A549 (cell line): ENCODE data around the gene RERE. TPM values are rescaled to one million over a fixed set of nuclear protein-coding genes. Genes with fewer than 3 reads are reported as not detected.
A peak's percentile ranks its signal among the peaks of the same experiment; 100 is the strongest.

Experiments
- ATAC-seq, 2 experiments: fragments of 200-7000 bp in 1 of 2; fragments of >200 bp in 1 of 2; cut with Nextera tagmentation in 1 of 2; cut with Tn5 transposase in 1 of 2; 3 replicates each; pipeline versions ENCODE4 v1.8.0 to v1.9.1; 2018 to 2020; ENCODE audit warnings: mild to moderate bottlenecking in 1 of 2, moderate library complexity in 1 of 2
- CTCF ChIA-PET: fragments of 300-600 bp; sonication (Branson Sonifier 250); formaldehyde crosslinking; extraction: SDS; loops from one replicate; lab custom pipeline; 2021; ENCODE audit warnings: antibody characterized with exemption, inconsistent platforms; lab: Yijun Ruan, JAX
- POLR2A ChIA-PET: fragments of 350-600 bp; formaldehyde crosslinking; extraction: SDS; loops from one replicate; lab custom pipeline; 2021; ENCODE audit warnings: antibody characterized with exemption, inconsistent platforms; lab: Yijun Ruan, JAX
- DNase-seq, 2 experiments: peaks; one replicate each; pipeline versions ENCODE4 v3.0.0 to v3.0.0-alpha.2; 2011 to 2016; ENCODE audit warnings: low read depth in 1 of 2, low spot score in 1 of 2
- FAIRE-seq: peaks from 2 replicates; lab custom pipeline; 2011; peaks lifted over from hg19 to GRCh38; lab: Jason Lieb, UNC
- H3K27ac ChIP-seq, 2 experiments: fragments of >200 bp; sonication (Bioruptor Twin); formaldehyde crosslinking; 3 replicates each; pipeline ENCODE4 v1.5.1; 2016 to 2017
- H3K4me1 ChIP-seq: fragments of >200 bp; sonication (Bioruptor Twin); formaldehyde crosslinking; 3 replicates; pipeline ENCODE4 v1.6.1; 2016
- H3K4me2 ChIP-seq: fragments of >200 bp; sonication (Bioruptor Twin); formaldehyde crosslinking; 3 replicates; pipeline ENCODE4 v1.6.1; 2016
- H3K4me3 ChIP-seq: fragments of >200 bp; sonication (Bioruptor Twin); formaldehyde crosslinking; 3 replicates; pipeline ENCODE4 v1.5.1; 2016
- H3K9me3 ChIP-seq: fragments of >200 bp; sonication (Bioruptor Twin); formaldehyde crosslinking; 3 replicates; pipeline ENCODE4 v1.6.1; 2016
- CBX2 ChIP-seq: fragments of 200-600 bp; sonication (generic); IDR thresholded peaks from 2 replicates; pipeline ENCODE4 v1.6.1; 2016; ENCODE audit warnings: low read depth, mild to moderate bottlenecking, borderline replicate concordance
- CHD2 ChIP-seq: fragments of 150-350 bp; IDR thresholded peaks from 2 replicates; pipeline ENCODE4 v1.6.1; 2014; ENCODE audit warnings: low read length; ENCODE audit not compliant: partially characterized antibody
- EP300 ChIP-seq, 2 experiments: fragments of >200 bp; sonication (Bioruptor Twin); formaldehyde crosslinking; IDR thresholded peaks; 2 replicates in 1 of 2; 3 replicates in 1 of 2; pipeline ENCODE4 v1.6.1; 2016 to 2017
- GATA3 ChIP-seq: IDR thresholded peaks from 2 replicates; pipeline ENCODE4 v1.6.1; 2012; ENCODE audit warnings: borderline replicate concordance
- HDAC2 ChIP-seq: fragments of 200-600 bp; sonication (generic); IDR thresholded peaks from 2 replicates; pipeline ENCODE4 v1.6.1; 2016
- HEYL ChIP-seq: fragments of 250-450 bp; sonication (Bioruptor Pico); IDR thresholded peaks from 2 replicates; pipeline ENCODE4 v1.8.0; 2021; ENCODE audit warnings: mild to moderate bottlenecking, moderate library complexity
- HOXA7 ChIP-seq: fragments of 250-450 bp; sonication (Bioruptor Pico); IDR thresholded peaks from 2 replicates; pipeline ENCODE4 v1.5.0; 2020; ENCODE audit warnings: mild to moderate bottlenecking, moderate library complexity
- HOXB5 ChIP-seq: fragments of 250-450 bp; sonication (Bioruptor Pico); IDR thresholded peaks from 2 replicates; pipeline ENCODE4 v1.5.0; 2020; ENCODE audit warnings: mild to moderate bottlenecking, moderate library complexity
- KDM1A ChIP-seq: fragments of 200-600 bp; sonication (generic); IDR thresholded peaks from 2 replicates; pipeline ENCODE4 v1.6.1; 2016; ENCODE audit warnings: low read depth, mild to moderate bottlenecking
- MYC ChIP-seq: IDR thresholded peaks from 2 replicates; pipeline ENCODE4 v1.6.1; 2012; ENCODE audit warnings: mild to moderate bottlenecking, inconsistent platforms, low read length, improper control_type of control experiment, borderline replicate concordance
- POLR2A ChIP-seq: IDR thresholded peaks from 2 replicates; pipeline ENCODE4 v1.6.1; 2012; ENCODE audit warnings: mild to moderate bottlenecking, low read length
- RAD21 ChIP-seq, 2 experiments: fragments of >200 bp in 1 of 2; sonication (Bioruptor Twin) in 1 of 2; formaldehyde crosslinking in 1 of 2; IDR thresholded peaks in 1 of 2; conservative IDR thresholded peaks in 1 of 2; 2 replicates in 1 of 2; 3 replicates in 1 of 2; pipeline ENCODE4 v1.6.1; 2012 to 2018; ENCODE audit warnings: inconsistent platforms in 1 of 2
- RCOR1 ChIP-seq: fragments of 150-350 bp; IDR thresholded peaks from 2 replicates; pipeline ENCODE4 v1.6.1; 2014; ENCODE audit warnings: antibody characterized with exemption, low read length, low read depth
- TP53 ChIP-seq: fragments of 250-450 bp; sonication (Bioruptor Pico); IDR thresholded peaks from 2 replicates; pipeline ENCODE4 v1.5.0; 2021; ENCODE audit warnings: mild to moderate bottlenecking, moderate library complexity
- ZFP36 ChIP-seq: fragments of 450-650 bp; IDR thresholded peaks from 2 replicates; pipeline ENCODE4 v1.6.1; 2014; ENCODE audit warnings: borderline replicate concordance; ENCODE audit not compliant: partially characterized antibody
- WGBS: methylation state at CpG from one replicate; pipeline ENCODE4 v1.1.6; 2017; ENCODE audit errors: missing lambda C conversion rate; 5-methylcytosine and 5-hydroxymethylcytosine counted together
- polyA plus RNA-seq, 4 experiments: library from polyadenylated mRNA; depleted of rRNA in 3 of 4; stranded (reverse); fragments of >200 nt; fragmentation: RNase III in 1 of 4; extraction: RNeasy Plus Mini Kit Qiagen cat#74134 plus additional on column Dnase treatment in 1 of 4; gene quantifications; 2 replicates in 3 of 4; 3 replicates in 1 of 4; pipeline ENCODE4 v1.2.3, GENCODE V29; 2011 to 2017
- TF ChIP-seq, protein P1 (sequence below): fragments of >200 bp; sonication (Bioruptor Twin); formaldehyde crosslinking; IDR thresholded peaks from 3 replicates; pipeline ENCODE4 v1.5.1; 2016
- TF ChIP-seq, protein P2 (sequence below): fragments of 250-450 bp; sonication (Bioruptor Pico); IDR thresholded peaks from 2 replicates; pipeline ENCODE4 v1.5.0; 2021; ENCODE audit warnings: mild to moderate bottlenecking, moderate library complexity, borderline replicate concordance

RERE gene
- polyA plus RNA-seq, 2 of the 4 experiments (the other 2 are of a cell fraction), result 12.6 to 28.6 TPM

DNA sequence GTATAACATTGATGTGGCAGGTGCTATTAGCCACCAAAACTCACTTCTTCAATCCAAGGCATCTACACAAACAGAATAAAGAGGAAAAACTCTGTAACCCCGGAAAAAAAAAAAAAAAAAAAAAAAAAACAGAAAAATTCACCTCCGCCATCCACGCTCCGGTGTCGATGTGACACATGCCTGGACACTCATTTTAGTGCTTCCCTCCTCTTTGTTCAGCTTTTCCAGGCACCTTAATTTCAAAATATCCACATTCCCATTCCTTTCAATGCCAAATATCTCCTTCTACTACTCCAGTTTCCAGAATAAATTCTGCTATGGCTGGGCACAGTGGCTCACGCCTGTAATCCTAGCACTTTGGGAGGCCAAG lies 5.8 kb upstream of the RERE start:
- CTCF ChIA-PET, result interaction anchor here (0.6 to 4.2 kb wide), 3 partner anchors 26 to 382 kb away, joined by 3 to 21 read pairs (median 4); no protein-coding TSS in a partner anchor
- POLR2A ChIA-PET, result no interaction called here
- no peak overlapping the region for H3K4me2 ChIP-seq
- H3K4me1 ChIP-seq, result peaks cover 18% of the 10 kb centered on the region
- H3K9me3 ChIP-seq, result no peaks in the 10 kb centered on the region
- ATAC-seq, result no peak
- FAIRE-seq, result no peak
- no peak overlapping the region for H3K4me3 ChIP-seq
- TF ChIP-seq, protein P1, sequence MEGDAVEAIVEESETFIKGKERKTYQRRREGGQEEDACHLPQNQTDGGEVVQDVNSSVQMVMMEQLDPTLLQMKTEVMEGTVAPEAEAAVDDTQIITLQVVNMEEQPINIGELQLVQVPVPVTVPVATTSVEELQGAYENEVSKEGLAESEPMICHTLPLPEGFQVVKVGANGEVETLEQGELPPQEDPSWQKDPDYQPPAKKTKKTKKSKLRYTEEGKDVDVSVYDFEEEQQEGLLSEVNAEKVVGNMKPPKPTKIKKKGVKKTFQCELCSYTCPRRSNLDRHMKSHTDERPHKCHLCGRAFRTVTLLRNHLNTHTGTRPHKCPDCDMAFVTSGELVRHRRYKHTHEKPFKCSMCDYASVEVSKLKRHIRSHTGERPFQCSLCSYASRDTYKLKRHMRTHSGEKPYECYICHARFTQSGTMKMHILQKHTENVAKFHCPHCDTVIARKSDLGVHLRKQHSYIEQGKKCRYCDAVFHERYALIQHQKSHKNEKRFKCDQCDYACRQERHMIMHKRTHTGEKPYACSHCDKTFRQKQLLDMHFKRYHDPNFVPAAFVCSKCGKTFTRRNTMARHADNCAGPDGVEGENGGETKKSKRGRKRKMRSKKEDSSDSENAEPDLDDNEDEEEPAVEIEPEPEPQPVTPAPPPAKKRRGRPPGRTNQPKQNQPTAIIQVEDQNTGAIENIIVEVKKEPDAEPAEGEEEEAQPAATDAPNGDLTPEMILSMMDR, result no peak
- TF ChIP-seq HOXB5, result no peak
- no peak for DNase-seq
- WGBS, result 85% methylated on average over 6 of the region's 6 CpGs
- H3K27ac ChIP-seq, result no peak overlapping the region

GRCh38 chr1:8822373-8823294 lies 5.2 kb upstream of the RERE start:
- no peak for FAIRE-seq
- CTCF ChIA-PET, result interaction anchor here (4.2 kb wide), 1 partner anchor 26 kb away, joined by 21 read pairs; no protein-coding TSS in a partner anchor
- no peak for TF ChIP-seq POLR2A
- TF ChIP-seq EP300 (IDR thresholded peaks at IDR 0.05), result no peak
- no peak for TF ChIP-seq RAD21 (conservative IDR thresholded peaks at IDR 0.05 in 1 of 2, IDR thresholded peaks at IDR 0.05 in 1 of 2)
- no peak for TF ChIP-seq HEYL (CRISPR knock-in tag)
- no peak for TF ChIP-seq CHD2
- TF ChIP-seq GATA3, result no peak
- no peak for TF ChIP-seq MYC
- TF ChIP-seq, protein P2, sequence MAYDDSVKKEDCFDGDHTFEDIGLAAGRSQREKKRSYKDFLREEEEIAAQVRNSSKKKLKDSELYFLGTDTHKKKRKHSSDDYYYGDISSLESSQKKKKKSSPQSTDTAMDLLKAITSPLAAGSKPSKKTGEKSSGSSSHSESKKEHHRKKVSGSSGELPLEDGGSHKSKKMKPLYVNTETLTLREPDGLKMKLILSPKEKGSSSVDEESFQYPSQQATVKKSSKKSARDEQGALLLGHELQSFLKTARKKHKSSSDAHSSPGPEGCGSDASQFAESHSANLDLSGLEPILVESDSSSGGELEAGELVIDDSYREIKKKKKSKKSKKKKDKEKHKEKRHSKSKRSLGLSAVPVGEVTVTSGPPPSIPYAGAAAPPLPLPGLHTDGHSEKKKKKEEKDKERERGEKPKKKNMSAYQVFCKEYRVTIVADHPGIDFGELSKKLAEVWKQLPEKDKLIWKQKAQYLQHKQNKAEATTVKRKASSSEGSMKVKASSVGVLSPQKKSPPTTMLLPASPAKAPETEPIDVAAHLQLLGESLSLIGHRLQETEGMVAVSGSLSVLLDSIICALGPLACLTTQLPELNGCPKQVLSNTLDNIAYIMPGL (CRISPR knock-in tag), result no peak
- no peak for TF ChIP-seq KDM1A
- no peak for TF ChIP-seq RCOR1
- TF ChIP-seq ZFP36, result no peak
- no peak for TF ChIP-seq HDAC2
- no peak for TF ChIP-seq HOXA7 (CRISPR knock-in tag)
- TF ChIP-seq CBX2, result no peak
- TF ChIP-seq TP53, result no peak
- TF ChIP-seq, protein P1, result no peak
- TF ChIP-seq, all 56 proteins: peak for 0
- no peak overlapping the region for H3K4me3 ChIP-seq
- ATAC-seq (0 out of 6 replicates have a peak, but pooled peaks of 1 of the 2 experiments have one; percentile 44), DNase-seq (no peak)
- H3K27ac ChIP-seq, result peak overlapping the region in 1 of 2 experiments; percentile 5; a peak in 1 of 6 replicates
- peak overlapping the region; percentile 34; the same call in 1 of the 3 replicates for H3K4me2 ChIP-seq
- 70% methylated on average over 10 of the region's 10 CpGs for WGBS
- no peaks in the 10 kb centered on the region for H3K9me3 ChIP-seq
- H3K4me1 ChIP-seq, result peaks cover 18% of the 10 kb centered on the region
- POLR2A ChIA-PET, result no interaction called here
